ENCODE data around the gene ATP11A. TPM values are rescaled to one million over a fixed set of nuclear protein-coding genes. Genes with fewer than 3 reads are reported as not detected.

Gene ATP11A
- total and polyA plus RNA-seq, 9 of the 15 experiments (the other 6 are each of a cell fraction or from before 2014, with no cell fraction given) = 0.38 to 34.2 (median 4.2) TPM

DNA sequence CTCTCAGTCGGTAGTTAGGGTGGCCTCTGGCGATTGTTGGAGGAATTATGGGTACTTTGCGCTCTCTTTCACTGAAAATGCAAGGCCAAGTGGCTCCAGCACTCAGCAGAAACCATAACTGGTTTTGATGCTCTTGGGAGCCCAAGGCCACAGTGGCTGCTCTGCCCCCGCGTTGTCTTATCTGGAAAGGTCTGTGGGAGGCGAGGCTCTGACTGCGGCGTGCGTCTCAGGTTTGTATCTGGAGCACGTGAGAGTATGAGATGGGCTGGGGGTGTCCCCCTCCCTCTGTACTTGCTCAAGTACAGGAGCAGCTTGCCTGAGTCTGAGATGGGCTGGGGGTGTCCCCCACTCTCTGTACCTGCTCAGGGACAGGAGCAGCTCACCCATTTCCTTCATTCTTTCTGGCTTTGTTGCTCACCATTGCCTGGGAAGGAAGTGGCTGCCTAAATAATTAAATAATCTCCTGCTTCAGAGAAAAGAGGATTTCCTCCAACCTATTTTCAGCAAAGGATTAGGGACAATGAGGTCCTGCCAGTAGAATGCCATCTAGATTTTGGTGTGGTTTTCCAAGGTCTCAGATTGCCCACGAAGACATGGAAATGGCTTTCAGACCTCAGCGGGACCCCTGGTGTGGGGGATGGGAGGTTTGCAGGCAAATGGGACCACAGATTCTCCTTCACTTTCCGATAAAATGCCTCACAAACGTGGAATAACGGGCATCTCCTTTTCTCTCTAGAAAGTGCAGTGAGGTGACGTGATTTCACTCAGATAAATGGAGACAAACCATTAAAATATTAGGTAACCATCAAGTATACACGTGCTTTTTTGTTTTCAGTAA lies 14.7 kb downstream of the ATP11A start (continued):
- TF ChIP-seq, protein P1, sequence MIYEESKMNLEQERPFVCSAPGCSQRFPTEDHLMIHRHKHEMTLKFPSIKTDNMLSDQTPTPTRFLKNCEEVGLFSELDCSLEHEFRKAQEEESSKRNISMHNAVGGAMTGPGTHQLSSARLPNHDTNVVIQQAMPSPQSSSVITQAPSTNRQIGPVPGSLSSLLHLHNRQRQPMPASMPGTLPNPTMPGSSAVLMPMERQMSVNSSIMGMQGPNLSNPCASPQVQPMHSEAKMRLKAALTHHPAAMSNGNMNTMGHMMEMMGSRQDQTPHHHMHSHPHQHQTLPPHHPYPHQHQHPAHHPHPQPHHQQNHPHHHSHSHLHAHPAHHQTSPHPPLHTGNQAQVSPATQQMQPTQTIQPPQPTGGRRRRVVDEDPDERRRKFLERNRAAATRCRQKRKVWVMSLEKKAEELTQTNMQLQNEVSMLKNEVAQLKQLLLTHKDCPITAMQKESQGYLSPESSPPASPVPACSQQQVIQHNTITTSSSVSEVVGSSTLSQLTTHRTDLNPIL (CRISPR knock-in tag; IDR thresholded peaks at IDR 0.05) = no peak
- TF ChIP-seq SOX6 (IDR thresholded peaks at IDR 0.05) = peak; percentile 65
- TF ChIP-seq ZEB2 (IDR thresholded peaks at IDR 0.05) = 0 out of 2 replicates have a peak, but pooled peaks have one; percentile 33
- TF ChIP-seq ATF1 (CRISPR knock-in tag; IDR thresholded peaks at IDR 0.05) = no peak
- TF ChIP-seq ATF1 (tag; IDR thresholded peaks at IDR 0.05) = peak; percentile 32; the same call in 1 of the 2 replicates
- TF ChIP-seq RBM22 (IDR thresholded peaks at IDR 0.05; ENCODE audit: low read depth, low read length, poor library complexity, severe bottlenecking) = no peak
- 0 out of 2 replicates have a peak, but pooled peaks have one; percentile 51 for TF ChIP-seq GATA2 (CRISPR knock-in tag; IDR thresholded peaks at IDR 0.05)
- no peak for TF ChIP-seq FOXM1 (IDR thresholded peaks at IDR 0.05; ENCODE audit: low read depth)
- no peak for TF ChIP-seq FOXM1 (CRISPR knock-in tag; IDR thresholded peaks at IDR 0.05; ENCODE audit: low read depth)
- TF ChIP-seq MIER1 (IDR thresholded peaks at IDR 0.05; ENCODE audit: low read depth) = no peak
- peak; percentile 69 to 75 for TF ChIP-seq KDM1A (IDR thresholded peaks at IDR 0.05)
- no peak for TF ChIP-seq ZSCAN32 (CRISPR knock-in tag; IDR thresholded peaks at IDR 0.05)
- TF ChIP-seq, protein P2, sequence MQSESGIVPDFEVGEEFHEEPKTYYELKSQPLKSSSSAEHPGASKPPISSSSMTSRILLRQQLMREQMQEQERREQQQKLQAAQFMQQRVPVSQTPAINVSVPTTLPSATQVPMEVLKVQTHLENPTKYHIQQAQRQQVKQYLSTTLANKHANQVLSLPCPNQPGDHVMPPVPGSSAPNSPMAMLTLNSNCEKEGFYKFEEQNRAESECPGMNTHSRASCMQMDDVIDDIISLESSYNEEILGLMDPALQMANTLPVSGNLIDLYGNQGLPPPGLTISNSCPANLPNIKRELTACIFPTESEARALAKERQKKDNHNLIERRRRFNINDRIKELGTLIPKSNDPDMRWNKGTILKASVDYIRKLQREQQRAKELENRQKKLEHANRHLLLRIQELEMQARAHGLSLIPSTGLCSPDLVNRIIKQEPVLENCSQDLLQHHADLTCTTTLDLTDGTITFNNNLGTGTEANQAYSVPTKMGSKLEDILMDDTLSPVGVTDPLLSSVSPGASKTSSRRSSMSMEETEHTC (IDR thresholded peaks at IDR 0.05) = 0 out of 2 replicates have a peak, but pooled peaks have one; percentile 9
- TF ChIP-seq, protein P3, sequence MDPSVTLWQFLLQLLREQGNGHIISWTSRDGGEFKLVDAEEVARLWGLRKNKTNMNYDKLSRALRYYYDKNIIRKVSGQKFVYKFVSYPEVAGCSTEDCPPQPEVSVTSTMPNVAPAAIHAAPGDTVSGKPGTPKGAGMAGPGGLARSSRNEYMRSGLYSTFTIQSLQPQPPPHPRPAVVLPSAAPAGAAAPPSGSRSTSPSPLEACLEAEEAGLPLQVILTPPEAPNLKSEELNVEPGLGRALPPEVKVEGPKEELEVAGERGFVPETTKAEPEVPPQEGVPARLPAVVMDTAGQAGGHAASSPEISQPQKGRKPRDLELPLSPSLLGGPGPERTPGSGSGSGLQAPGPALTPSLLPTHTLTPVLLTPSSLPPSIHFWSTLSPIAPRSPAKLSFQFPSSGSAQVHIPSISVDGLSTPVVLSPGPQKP (CRISPR knock-in tag; IDR thresholded peaks at IDR 0.05) = no peak
- TF ChIP-seq, protein P4, sequence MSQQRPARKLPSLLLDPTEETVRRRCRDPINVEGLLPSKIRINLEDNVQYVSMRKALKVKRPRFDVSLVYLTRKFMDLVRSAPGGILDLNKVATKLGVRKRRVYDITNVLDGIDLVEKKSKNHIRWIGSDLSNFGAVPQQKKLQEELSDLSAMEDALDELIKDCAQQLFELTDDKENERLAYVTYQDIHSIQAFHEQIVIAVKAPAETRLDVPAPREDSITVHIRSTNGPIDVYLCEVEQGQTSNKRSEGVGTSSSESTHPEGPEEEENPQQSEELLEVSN (IDR thresholded peaks at IDR 0.05; ENCODE audit: borderline replicate concordance in 1 of 2, extremely low read depth in 1 of 2, insufficient read depth in 1 of 2, insufficient read length in 1 of 2, low read depth in 1 of 2, low read length in 1 of 2, poor library complexity in 1 of 2, severe bottlenecking in 1 of 2) = peak in 1 of 2 experiments; percentile 36
- peak; percentile 83 for TF ChIP-seq EGR1 (conservative IDR thresholded peaks at IDR 0.05)
- no peak for TF ChIP-seq HDGF (IDR thresholded peaks at IDR 0.05)
- TF ChIP-seq SIN3A (IDR thresholded peaks at IDR 0.05; ENCODE audit: borderline replicate concordance in 2 of 2, control insufficient read depth in 1 of 2, low read depth in 2 of 2, low read length in 2 of 2) = no peak
- TF ChIP-seq NRF1 (conservative IDR thresholded peaks at IDR 0.05 in 1 of 2, IDR thresholded peaks at IDR 0.05 in 1 of 2) = peak in 1 of 2 experiments; percentile 11; a peak in 1 of 4 replicates
- TF ChIP-seq, protein P5, sequence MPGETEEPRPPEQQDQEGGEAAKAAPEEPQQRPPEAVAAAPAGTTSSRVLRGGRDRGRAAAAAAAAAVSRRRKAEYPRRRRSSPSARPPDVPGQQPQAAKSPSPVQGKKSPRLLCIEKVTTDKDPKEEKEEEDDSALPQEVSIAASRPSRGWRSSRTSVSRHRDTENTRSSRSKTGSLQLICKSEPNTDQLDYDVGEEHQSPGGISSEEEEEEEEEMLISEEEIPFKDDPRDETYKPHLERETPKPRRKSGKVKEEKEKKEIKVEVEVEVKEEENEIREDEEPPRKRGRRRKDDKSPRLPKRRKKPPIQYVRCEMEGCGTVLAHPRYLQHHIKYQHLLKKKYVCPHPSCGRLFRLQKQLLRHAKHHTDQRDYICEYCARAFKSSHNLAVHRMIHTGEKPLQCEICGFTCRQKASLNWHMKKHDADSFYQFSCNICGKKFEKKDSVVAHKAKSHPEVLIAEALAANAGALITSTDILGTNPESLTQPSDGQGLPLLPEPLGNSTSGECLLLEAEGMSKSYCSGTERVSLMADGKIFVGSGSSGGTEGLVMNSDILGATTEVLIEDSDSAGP (CRISPR knock-in tag; IDR thresholded peaks at IDR 0.05) = no peak
- peak; percentile 22; the same call in 1 of the 2 replicates for TF ChIP-seq SMARCA4 (IDR thresholded peaks at IDR 0.05)
- TF ChIP-seq TBL1XR1 (IDR thresholded peaks at IDR 0.05; ENCODE audit: low read length in 2 of 2) = peak in 1 of 2 experiments; percentile 11; a peak in 1 of 4 replicates
